Bronchial epithelial cell (primary cell): ENCODE measurements around the gene MAP1LC3C. TPM values are rescaled to one million over a fixed set of nuclear protein-coding genes. Genes with fewer than 3 reads are reported as not detected.

Experiments
- DNase-seq: peaks from one replicate; pipeline ENCODE4 v3.0.0-alpha.2; 2010; ENCODE audit warnings: low read depth
- FAIRE-seq: peaks from 2 replicates; lab custom pipeline; 2011; peaks lifted over from hg19 to GRCh38; lab: Jason Lieb, UNC
- H3K27me3 ChIP-seq: 2 replicates; pipeline ENCODE4 v1.5.1; 2011; ENCODE audit warnings: low read length; ENCODE audit not compliant: control insufficient read depth, insufficient read depth
- H3K36me3 ChIP-seq: 2 replicates; pipeline ENCODE4 v1.5.1; 2011; ENCODE audit warnings: low read length; ENCODE audit not compliant: control insufficient read depth, insufficient read depth
- H3K4me3 ChIP-seq: 2 replicates; pipeline ENCODE4 v1.5.1; 2011; ENCODE audit warnings: mild to moderate bottlenecking, low read depth, low read length, control low read depth
- CTCF ChIP-seq: IDR thresholded peaks from 2 replicates; pipeline ENCODE4 v1.5.1; 2011; ENCODE audit warnings: mild to moderate bottlenecking, moderate library complexity, low read length, control low read depth, inconsistent platforms; ENCODE audit not compliant: insufficient read depth, severe bottlenecking
- total RNA-seq: library from RNA; depleted of rRNA; stranded (reverse); fragments of >200 nt; gene quantifications from 2 replicates; pipeline ENCODE4 v1.2.1, GENCODE V29; 2014

The MAP1LC3C gene
- total RNA-seq, 1 donor from 2014 or later, result not detected

DNA sequence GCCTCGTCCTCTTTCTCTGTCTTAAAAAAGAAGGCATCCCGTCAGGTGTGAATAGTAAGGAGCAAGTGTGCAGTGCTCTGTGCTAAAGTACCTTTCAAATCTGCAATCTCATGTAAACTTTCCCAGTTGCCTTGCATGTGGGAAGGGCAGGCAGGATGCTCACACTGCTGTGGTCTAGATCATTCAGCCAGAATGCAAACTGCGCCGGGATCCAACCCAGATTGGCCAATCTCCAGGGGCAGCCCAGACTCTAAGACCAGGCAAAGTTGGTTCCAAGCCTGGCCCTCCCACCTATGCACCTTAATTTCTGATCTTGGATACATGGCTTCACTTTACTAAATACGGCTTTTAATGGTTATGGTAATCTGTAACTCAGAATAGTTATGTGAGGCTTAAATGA is 3.2 kb upstream of the MAP1LC3C start:
- no peak for FAIRE-seq
- Histone ChIP-seq H3K27me3 (no peaks in the 10 kb centered on the region), H3K4me3 (no peak overlapping the region), H3K36me3 (no peaks in the 10 kb centered on the region)
- no peak for TF ChIP-seq CTCF
- DNase-seq, result no peak

DNA sequence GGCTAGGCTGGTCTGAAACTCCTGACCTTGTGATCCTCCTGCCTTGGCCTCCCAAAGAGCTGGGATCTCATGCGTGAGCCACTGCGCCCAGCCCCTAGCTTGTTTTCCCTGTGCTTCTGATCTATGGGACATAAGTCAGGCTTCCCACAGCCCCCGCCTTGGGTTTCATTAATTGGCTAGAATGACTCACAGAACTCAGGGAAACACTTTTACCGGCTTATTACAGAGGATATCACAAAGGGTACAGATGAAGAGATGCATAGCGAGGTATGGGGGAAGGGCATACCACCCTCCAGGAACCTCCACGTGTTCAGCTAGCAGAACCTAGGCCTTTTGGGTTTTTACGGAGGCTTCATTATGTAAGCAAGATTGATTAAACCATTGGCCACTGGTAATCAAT is 1.5 kb upstream of the MAP1LC3C start:
- no peak for TF ChIP-seq CTCF
- H3K4me3 ChIP-seq, result no peak overlapping the region
- FAIRE-seq, result no peak
- no peaks in the 10 kb centered on the region for H3K27me3 ChIP-seq
- H3K36me3 ChIP-seq, result no peaks in the 10 kb centered on the region
- DNase-seq, result no peak

DNA sequence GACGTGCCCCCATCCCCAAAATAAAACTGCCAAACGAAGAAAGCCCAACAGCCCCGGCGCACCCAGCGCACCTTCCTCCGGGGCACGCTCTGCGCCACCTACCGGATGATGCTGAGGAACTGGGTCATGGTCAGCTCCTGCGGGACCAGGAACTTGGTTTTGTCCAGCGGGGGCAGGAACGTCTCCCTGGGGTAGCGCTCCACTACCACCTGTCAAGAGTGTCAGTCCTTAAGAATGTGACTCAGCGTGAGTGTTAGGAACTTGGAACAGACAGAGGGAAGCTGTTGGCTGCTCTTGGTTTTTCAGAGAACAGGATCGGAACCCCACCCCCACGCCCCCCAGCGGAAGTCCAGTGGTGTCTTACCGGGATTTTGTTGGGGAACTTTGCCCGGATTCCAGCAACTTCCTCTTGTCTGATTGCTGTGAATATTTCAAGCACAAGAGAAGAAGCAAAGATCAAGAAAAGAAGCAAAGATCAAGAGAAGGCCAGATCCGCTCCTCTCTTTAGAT is 431 bp downstream of the MAP1LC3C start:
- no peaks in the 10 kb centered on the region for H3K27me3 ChIP-seq
- FAIRE-seq (no peak), DNase-seq (peak; percentile 67)
- no peaks in the 10 kb centered on the region for H3K36me3 ChIP-seq
- peak; percentile 47 for TF ChIP-seq CTCF
- no peak overlapping the region for H3K4me3 ChIP-seq

- Histone ChIP-seq H3K27me3 (no peaks in the 10 kb centered on the region), H3K4me3 (no peak overlapping the region), H3K36me3 (no peaks in the 10 kb centered on the region)
- DNase-seq (no peak), FAIRE-seq (no peak)
- no peak for TF ChIP-seq CTCF
Measured at GRCh38 chr1:241997401-241997998, 1.4 kb downstream of the MAP1LC3C start.

- Histone ChIP-seq H3K4me3 (no peak overlapping the region), H3K27me3 (no peaks in the 10 kb centered on the region), H3K36me3 (no peaks in the 10 kb centered on the region)
- no peak for TF ChIP-seq CTCF
- FAIRE-seq (no peak), DNase-seq (no peak)
Measured at GRCh38 chr1:241994171-241994570, 4.7 kb downstream of the MAP1LC3C start.

DNA sequence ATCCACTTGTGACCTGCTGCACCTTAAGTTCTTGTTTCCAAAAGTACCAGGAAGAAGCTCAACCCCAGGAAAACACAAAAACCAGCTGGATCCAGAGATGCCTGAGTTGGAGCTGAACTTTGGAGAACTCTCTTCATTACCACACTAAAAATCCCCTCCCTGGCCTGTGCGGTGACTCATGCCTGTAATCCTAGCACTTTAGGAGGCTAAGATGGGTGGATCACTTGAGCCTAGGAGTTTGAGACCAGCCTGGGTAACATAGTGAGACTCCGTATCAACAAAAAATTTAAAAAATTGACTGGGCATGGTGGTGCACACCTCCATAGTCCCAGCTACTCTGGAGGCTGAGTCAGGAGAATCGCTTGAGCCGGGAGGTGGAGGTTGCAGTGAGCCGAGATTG is 6.2 kb downstream of the MAP1LC3C start:
- Histone ChIP-seq H3K4me3 (no peak overlapping the region), H3K36me3 (no peaks in the 10 kb centered on the region), H3K27me3 (no peaks in the 10 kb centered on the region)
- DNase-seq (no peak), FAIRE-seq (no peak)
- TF ChIP-seq CTCF, result no peak
